Breast epithelium (tissue), 4 donors: ENCODE data around the gene CANX. TPM values are rescaled to one million over a fixed set of nuclear protein-coding genes. Genes with fewer than 3 reads are reported as not detected.

Experiments
- DNase-seq, 2 donors: peaks; one replicate each; pipeline ENCODE4 v3.0.0-alpha.2; 2019; ENCODE audit warnings: low spot score in 2 of 2
- H3K27ac ChIP-seq, 2 donors: fragments of 200-600 bp; sonication (generic) in 1 of 2; one replicate each; pipeline ENCODE4 v1.5.1; 2016 to 2019; ENCODE audit warnings: mild to moderate bottlenecking in 1 of 2
- H3K27me3 ChIP-seq, 2 donors: fragments of 200-600 bp; sonication (generic) in 1 of 2; one replicate each; pipeline versions ENCODE4 v1.5.1 to v1.6.0; 2017 to 2019; ENCODE audit warnings: control low read depth in 1 of 2, mild to moderate bottlenecking in 1 of 2
- H3K36me3 ChIP-seq: fragments of 200-600 bp; one replicate; pipeline ENCODE4 v1.5.1; 2019
- H3K4me1 ChIP-seq, 2 donors: fragments of 200-600 bp; sonication (generic); one replicate each; pipeline ENCODE4 v1.5.1; 2016 to 2019; ENCODE audit warnings: control low read depth in 1 of 2
- H3K4me3 ChIP-seq, 3 donors: fragments of 200-600 bp; sonication (generic); 1 replicate in 2 of 3; 2 replicates in 1 of 3; pipeline ENCODE4 v1.5.1; 2016 to 2019; ENCODE audit warnings: mild to moderate bottlenecking in 3 of 3, moderate library complexity in 2 of 3
- H3K9me3 ChIP-seq, 2 donors: fragments of 200-600 bp; sonication (generic) in 1 of 2; one replicate each; pipeline ENCODE4 v1.5.1; 2016 to 2019; ENCODE audit warnings: control low read depth in 1 of 2
- CTCF ChIP-seq, 3 donors: fragments of 450-650 bp; IDR thresholded peaks; one replicate each; pipeline ENCODE4 v1.5.1; 2016 to 2017; ENCODE audit warnings: antibody characterized with exemption in 3 of 3, mild to moderate bottlenecking in 3 of 3, moderate library complexity in 3 of 3
- POLR2A ChIP-seq: fragments of 450-650 bp; IDR thresholded peaks from one replicate; pipeline ENCODE4 v1.6.1; 2016; ENCODE audit warnings: antibody characterized with exemption, mild to moderate bottlenecking, moderate library complexity
- POLR2AphosphoS5 ChIP-seq, 3 donors: sonication (generic); formaldehyde crosslinking; IDR thresholded peaks; one replicate each; pipeline ENCODE4 v1.6.1; 2017; ENCODE audit warnings: antibody characterized with exemption in 3 of 3
- intact Hi-C: fragments of 100-400 bp; cut with DNase I; formaldehyde crosslinking; loops from one replicate; pipeline ENCODE4 v1.15.1; 2023; ENCODE audit warnings: low total_unique reads
- total RNA-seq, 3 donors: library from RNA; depleted of rRNA; stranded (reverse); fragments of >200 nt; gene quantifications; one replicate each; pipeline ENCODE4 v1.1.0, GENCODE V29; 2016

The CANX gene
- total RNA-seq, 3 donors from 2014 or later, result 379 to 416 (median 381) TPM

- intact Hi-C loops, result no loop called here
- H3K27ac ChIP-seq, result no peak overlapping the region
- no peak overlapping the region for H3K4me3 ChIP-seq
- no peak for DNase-seq
- TF ChIP-seq POLR2A, result no peak
- no peak for TF ChIP-seq POLR2AphosphoS5 (IDR thresholded peaks at IDR 0.05)
- no peak for TF ChIP-seq CTCF (IDR thresholded peaks at IDR 0.05)
- no peaks in the 10 kb centered on the region for H3K4me1 ChIP-seq
- H3K9me3 ChIP-seq, result no peaks in the 10 kb centered on the region
- no peaks in the 10 kb centered on the region for H3K27me3 ChIP-seq
- H3K36me3 ChIP-seq, result peaks cover 4% of the 10 kb centered on the region
Observed at GRCh38 chr5:179778591-179778990, 79.8 kb downstream of the CANX start.

- Histone ChIP-seq H3K27ac (no peak overlapping the region), H3K36me3 (no peaks in the 10 kb centered on the region), H3K27me3 (no peaks in the 10 kb centered on the region), H3K4me1 (no peaks in the 10 kb centered on the region), H3K4me3 (no peak overlapping the region), H3K9me3 (no peaks in the 10 kb centered on the region)
- intact Hi-C loops, result no loop called here
- no peak for DNase-seq
- TF ChIP-seq POLR2AphosphoS5 (IDR thresholded peaks at IDR 0.05) (no peak), POLR2A (no peak), CTCF (IDR thresholded peaks at IDR 0.05) (no peak)
Observed at GRCh38 chr5:179779826-179780225, 81.1 kb downstream of the CANX start.

GRCh38 chr5:179780362-179780761 is 81.6 kb downstream of the CANX start:
- Histone ChIP-seq H3K4me3 (no peak overlapping the region), H3K27ac (no peak overlapping the region), H3K4me1 (no peaks in the 10 kb centered on the region), H3K9me3 (no peaks in the 10 kb centered on the region), H3K27me3 (no peaks in the 10 kb centered on the region), H3K36me3 (no peaks in the 10 kb centered on the region)
- intact Hi-C loops, result no loop called here
- no peak for DNase-seq
- TF ChIP-seq POLR2AphosphoS5 (IDR thresholded peaks at IDR 0.05) (no peak), CTCF (IDR thresholded peaks at IDR 0.05) (no peak), POLR2A (no peak)

Other genes with a start within 250 kb of the CANX start
- gene RUFY1, start 148.4 kb upstream of the CANX start, total RNA-seq, result 10 to 100 TPM; 51.8 to 70.0 (median 62.6) TPM
- 100 to 1,000 TPM; 577 to 931 (median 621) TPM for gene HNRNPH1, start 75.3 kb upstream of the CANX start, total RNA-seq
- gene CBY3, start 17.9 kb upstream of the CANX start, total RNA-seq, result not detected
- gene MAML1, start 33.9 kb downstream of the CANX start, total RNA-seq, result 10 to 100 TPM; 16.3 to 22.4 (median 21.0) TPM
- gene LTC4S, start 95.0 kb downstream of the CANX start, total RNA-seq, result 1 to 10 TPM; 3.8 to 8.8 (median 6.7) TPM
- 10 to 100 TPM; 43.0 to 73.7 (median 54.6) TPM for gene MGAT4B, start 107.9 kb downstream of the CANX start, total RNA-seq
- 100 to 1,000 TPM; 407 to 695 (median 462) TPM for gene SQSTM1, start 121.9 kb downstream of the CANX start, total RNA-seq
- 10 to 100 TPM; 32.3 to 67.2 (median 48.8) TPM for gene MRNIP, start 159.8 kb downstream of the CANX start, total RNA-seq
- gene TBC1D9B, start 208.9 kb downstream of the CANX start, total RNA-seq, result 100 to 1,000 TPM in 2 of 3 donors, 10 to 100 TPM in 1; 73.5 to 143 (median 105) TPM